HFF-Myc (cell line): ENCODE results near the gene L1CAM.

Experiments used
- DNase-seq: peaks from one replicate; pipeline ENCODE4 v3.0.0-alpha.2; 2011; ENCODE audit warnings: low read depth; ENCODE audit errors: extremely low read depth
- H3K4me3 ChIP-seq: replicated peaks from 2 replicates; pipeline ENCODE4 v1.5.1; 2011; ENCODE audit warnings: low read depth, mild to moderate bottlenecking, control low read depth, low read length
- CTCF ChIP-seq: IDR thresholded peaks from 2 replicates; pipeline ENCODE4 v1.5.1; 2012; ENCODE audit warnings: mild to moderate bottlenecking, low read depth, low read length, control low read depth; ENCODE audit errors: missing control alignments

Gene L1CAM

GRCh38 chrX:153827016-153827415 lies 59.0 kb downstream of the L1CAM start:
- no peak overlapping the region for H3K4me3 ChIP-seq
- no peak for TF ChIP-seq CTCF
- DNase-seq: no peak

GRCh38 chrX:153825042-153825441 lies 60.9 kb downstream of the L1CAM start:
- H3K4me3 ChIP-seq: no peak overlapping the region
- DNase-seq: no peak
- no peak for TF ChIP-seq CTCF

DNA sequence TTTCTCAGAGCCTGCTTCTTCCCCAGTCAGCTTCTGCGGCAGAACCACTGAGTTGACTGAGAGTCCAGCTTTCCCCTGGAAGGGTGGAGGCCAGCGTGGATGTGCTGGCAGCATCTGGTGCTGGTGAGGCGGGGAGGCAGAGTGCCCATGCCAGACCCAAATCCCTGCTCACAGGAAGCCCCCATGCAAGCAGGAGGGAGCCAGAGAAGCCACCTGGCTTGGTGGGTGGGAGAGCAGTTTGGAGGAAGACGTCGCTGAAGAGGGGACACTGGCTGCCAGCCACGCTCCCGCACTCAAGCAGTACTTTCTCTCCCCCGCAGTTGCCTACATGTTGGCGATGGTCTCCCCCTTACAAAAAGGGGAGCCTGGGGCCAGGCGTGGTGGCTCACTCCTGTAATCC lies 61.6 kb downstream of the L1CAM start:
- no peak for DNase-seq
- TF ChIP-seq CTCF: no peak
- no peak overlapping the region for H3K4me3 ChIP-seq

GRCh38 chrX:153821066-153821465 lies 64.9 kb downstream of the L1CAM start:
- DNase-seq: no peak
- TF ChIP-seq CTCF: no peak
- H3K4me3 ChIP-seq: no peak overlapping the region

DNA sequence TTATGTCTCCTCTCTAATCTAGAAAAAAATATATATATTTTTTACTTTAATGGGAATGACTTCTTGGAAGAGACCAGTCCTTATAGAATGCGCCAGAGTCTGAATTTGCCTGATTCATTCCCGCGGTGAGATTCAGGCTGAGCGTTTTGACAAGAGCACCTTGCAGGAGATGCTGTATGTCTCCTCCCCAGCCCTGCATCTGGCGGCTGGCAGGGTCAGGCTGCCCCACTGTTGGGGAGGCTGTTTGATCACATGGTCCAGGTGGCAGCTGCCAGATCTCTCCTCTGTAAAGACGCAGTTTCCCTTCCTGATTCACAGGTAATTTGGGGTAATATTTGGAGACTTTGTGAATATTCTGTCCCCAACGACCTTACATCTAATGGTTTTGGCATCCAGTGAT lies 65.4 kb downstream of the L1CAM start:
- DNase-seq: no peak
- H3K4me3 ChIP-seq: no peak overlapping the region
- no peak for TF ChIP-seq CTCF

DNA sequence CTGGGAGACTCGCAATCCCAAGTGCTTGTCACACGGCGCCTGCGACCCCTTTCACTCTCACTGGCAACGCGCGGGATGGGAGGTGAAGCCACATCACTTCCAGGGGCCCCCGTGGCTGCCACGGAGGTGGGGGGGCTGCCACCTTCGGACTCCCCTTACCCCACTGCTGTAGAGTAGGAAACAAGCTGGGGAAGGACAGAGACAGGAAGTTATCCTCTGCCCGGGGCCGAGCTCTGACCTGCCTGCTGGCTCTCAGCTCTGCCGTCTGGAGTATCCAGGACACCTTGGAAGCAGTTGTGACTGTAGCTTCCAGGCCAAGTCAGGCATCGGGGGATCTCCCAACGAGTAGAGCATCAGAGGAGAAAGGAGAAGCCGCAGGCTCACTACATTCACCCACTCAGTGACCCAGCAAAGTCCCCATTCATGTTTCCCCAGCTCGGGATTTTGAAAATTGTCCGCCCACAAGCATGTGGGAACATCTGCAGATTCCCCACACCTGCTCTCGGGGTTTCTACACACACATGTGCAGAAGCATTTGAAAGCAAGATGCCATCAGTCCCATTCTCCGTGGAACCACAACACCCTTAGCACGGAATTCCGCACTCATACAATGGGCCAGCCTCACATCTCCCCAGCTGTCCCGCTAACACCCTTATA lies 66.5 kb downstream of the L1CAM start:
- no peak for DNase-seq
- peak overlapping the region; percentile 25 for H3K4me3 ChIP-seq
- no peak for TF ChIP-seq CTCF
